Naive thymus-derived CD8-positive, alpha-beta T cell (primary cell): ENCODE measurements around the gene WDR7. TPM values are rescaled to one million over a fixed set of nuclear protein-coding genes. Genes with fewer than 3 reads are reported as not detected.

Source experiments
- ATAC-seq, 2 donors: fragments of 150-1000 bp; cut with Tn5 transposase in 1 of 2; sonication (Bioruptor Pico), chemical (Tn5 transposase) in 1 of 2; 1 replicate in 1 of 2; 2 replicates in 1 of 2; pipeline ENCODE4 v1.10.0; 2021; ENCODE audit warnings: mild to moderate bottlenecking in 2 of 2, moderate library complexity in 2 of 2
- POLR2A ChIA-PET: fragments of 350-600 bp; sonication (Branson Sonifier 250); formaldehyde crosslinking; loops from one replicate; lab custom pipeline; 2021; ENCODE audit warnings: antibody characterized with exemption; lab: Charles Lee
- DNase-seq, 10 donors: peaks; one replicate each; pipeline versions ENCODE4 v3.0.0 to v3.0.0-alpha.2; 2020 to 2022
- H3K27ac Mint-ChIP-seq, 10 donors: one replicate each; pipeline ENCODE4 v1.8.0; 2020 to 2022; ENCODE audit warnings: mild to moderate bottlenecking in 10 of 10, mixed read lengths in 10 of 10, moderate library complexity in 4 of 10, inconsistent platforms in 1 of 10
- H3K27me3 Mint-ChIP-seq, 5 donors: one replicate each; pipeline ENCODE4 v1.8.0; 2021 to 2022; ENCODE audit warnings: mixed read lengths in 5 of 5
- H3K36me3 Mint-ChIP-seq, 3 donors: one replicate each; pipeline ENCODE4 v1.8.0; 2020 to 2022; ENCODE audit warnings: mixed read lengths in 3 of 3, mild to moderate bottlenecking in 2 of 3, inconsistent platforms in 1 of 3
- H3K4me1 Mint-ChIP-seq, 4 donors: one replicate each; pipeline ENCODE4 v1.8.0; 2021 to 2022; ENCODE audit warnings: mixed read lengths in 4 of 4
- H3K4me3 Mint-ChIP-seq, 10 donors: one replicate each; pipeline ENCODE4 v1.8.0; 2020 to 2022; ENCODE audit warnings: mild to moderate bottlenecking in 10 of 10, mixed read lengths in 10 of 10, moderate library complexity in 6 of 10, inconsistent platforms in 1 of 10
- H3K9me3 Mint-ChIP-seq, 9 donors: one replicate each; pipeline ENCODE4 v1.8.0; 2020 to 2022; ENCODE audit warnings: mixed read lengths in 9 of 9, mild to moderate bottlenecking in 3 of 9, inconsistent platforms in 1 of 9, moderate library complexity in 1 of 9
- polyA plus RNA-seq, 3 donors: library from polyadenylated mRNA; unstranded; fragments of 300-500 nt; fragmentation: Illumina TruSeq; gene quantifications; one replicate each; pipeline ENCODE4 v1.2.3, GENCODE V29; 2021
- total RNA-seq, 8 experiments: library from RNA in 2 of 8; stranded (reverse) in 2 of 8; gene quantifications; one replicate each; pipeline ENCODE4 v1.2.3 and lab custom pipeline; 2021 to 2026

Gene WDR7
- total and polyA plus RNA-seq, 5 experiments from 2014 or later: 17.8 to 42.7 (median 27.1) TPM

GRCh38 chr18:56910237-56910636 lies 259.1 kb downstream of the WDR7 start:
- H3K9me3 Mint-ChIP-seq: no peaks in the 10 kb centered on the region
- DNase-seq (no peak), ATAC-seq (no peak)
- H3K27me3 Mint-ChIP-seq: no peaks in the 10 kb centered on the region
- POLR2A ChIA-PET: no interaction called here
- H3K36me3 Mint-ChIP-seq: peaks cover 6 to 30% (median 25%) of the 10 kb centered on the region in 3 donors
- no peak overlapping the region for H3K4me3 Mint-ChIP-seq
- H3K27ac Mint-ChIP-seq: no peak overlapping the region
- H3K4me1 Mint-ChIP-seq: peaks cover 0 to 10% (median 4%) of the 10 kb centered on the region in 4 donors

GRCh38 chr18:56910967-56911366 lies 259.8 kb downstream of the WDR7 start:
- Mint-ChIP-seq H3K4me1 (peaks cover 0 to 9% (median 3%) of the 10 kb centered on the region in 4 donors), H3K4me3 (no peak overlapping the region), H3K27ac (no peak overlapping the region), H3K9me3 (no peaks in the 10 kb centered on the region), H3K27me3 (no peaks in the 10 kb centered on the region), H3K36me3 (peaks cover 6 to 35% (median 29%) of the 10 kb centered on the region in 3 donors)
- POLR2A ChIA-PET: no interaction called here
- ATAC-seq (no peak), DNase-seq (no peak)

DNA sequence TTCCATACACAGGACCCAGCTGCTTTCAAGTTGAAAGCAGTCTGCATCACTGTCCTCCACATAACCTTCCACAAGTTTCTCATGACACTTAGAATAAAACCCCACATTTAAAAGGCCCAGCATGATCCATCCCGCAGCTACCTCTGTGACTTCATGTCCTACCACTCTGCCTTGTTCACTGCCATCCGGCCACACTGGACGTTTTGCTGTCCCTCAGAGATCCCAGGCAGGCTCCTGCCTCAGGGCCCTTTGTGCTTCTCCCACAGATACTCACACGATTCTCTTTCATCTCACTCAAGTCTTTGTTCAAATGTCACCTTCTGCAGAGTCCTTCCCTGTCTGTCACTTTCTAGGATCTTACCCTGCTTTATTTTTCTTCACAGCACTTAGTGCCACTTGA lies 262.8 kb downstream of the WDR7 start:
- Mint-ChIP-seq H3K9me3 (no peaks in the 10 kb centered on the region), H3K36me3 (peaks cover 6 to 32% (median 19%) of the 10 kb centered on the region in 3 donors), H3K27ac (peak overlapping the region in 1 of 10 donors; percentile 3), H3K27me3 (no peaks in the 10 kb centered on the region), H3K4me1 (peaks cover 0 to 8% (median 2%) of the 10 kb centered on the region in 4 donors), H3K4me3 (no peak overlapping the region)
- ATAC-seq: no peak
- POLR2A ChIA-PET: no interaction called here
- DNase-seq: no peak

DNA sequence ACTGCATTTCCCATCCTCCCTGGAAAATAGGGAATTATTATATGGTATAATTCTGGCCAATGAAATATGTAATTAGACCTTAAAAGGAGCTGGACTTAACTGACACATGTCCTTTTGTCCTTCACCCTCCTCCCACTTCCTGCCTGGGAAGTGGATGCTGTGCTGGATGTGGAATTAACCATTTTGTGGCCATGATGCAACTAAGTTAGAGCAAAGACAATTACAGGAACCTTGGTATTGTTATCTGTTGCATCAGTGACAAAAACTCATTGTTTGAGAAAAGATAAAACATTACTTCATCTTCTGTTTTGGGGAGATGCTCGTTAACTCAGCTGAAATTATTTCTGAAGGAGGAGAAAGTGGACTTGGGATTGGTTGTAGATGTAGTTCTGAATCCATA lies 268.0 kb downstream of the WDR7 start:
- H3K9me3 Mint-ChIP-seq: no peaks in the 10 kb centered on the region
- H3K4me3 Mint-ChIP-seq: no peak overlapping the region
- H3K4me1 Mint-ChIP-seq: peaks cover 3 to 13% (median 8%) of the 10 kb centered on the region in 4 donors
- H3K27ac Mint-ChIP-seq: no peak overlapping the region
- no peaks in the 10 kb centered on the region for H3K27me3 Mint-ChIP-seq
- POLR2A ChIA-PET: no interaction called here
- H3K36me3 Mint-ChIP-seq: peaks cover under 1 to 18% (median 16%) of the 10 kb centered on the region in 3 donors
- ATAC-seq (no peak), DNase-seq (no peak)

- Mint-ChIP-seq H3K27ac (no peak overlapping the region), H3K36me3 (peaks cover 6 to 29% (median 16%) of the 10 kb centered on the region in 3 donors), H3K9me3 (no peaks in the 10 kb centered on the region), H3K27me3 (no peaks in the 10 kb centered on the region), H3K4me3 (no peak overlapping the region), H3K4me1 (peaks cover 4 to 11% (median 6%) of the 10 kb centered on the region in 4 donors)
- ATAC-seq (no peak), DNase-seq (no peak)
- POLR2A ChIA-PET: no interaction called here
Measured at GRCh38 chr18:56921896-56922480, 270.8 kb downstream of the WDR7 start.

DNA sequence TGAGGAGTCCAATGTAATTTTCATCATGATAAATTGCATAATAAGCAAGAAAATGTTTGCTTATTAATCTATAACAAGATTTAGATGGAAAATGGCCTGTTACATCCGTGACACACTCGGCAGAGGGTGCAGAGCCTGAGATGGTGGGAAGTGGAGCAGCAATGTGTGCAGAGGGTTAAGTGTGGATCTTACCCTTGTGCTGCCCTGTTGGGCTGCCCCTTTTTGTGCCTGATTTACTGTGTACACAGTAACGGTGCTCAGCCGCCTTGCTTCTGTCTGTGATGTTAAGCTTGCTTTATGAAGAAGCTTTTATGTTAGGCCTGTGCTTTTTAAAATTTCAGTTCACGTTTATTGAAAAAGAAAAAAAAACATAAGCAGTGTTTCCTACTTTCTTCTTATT lies 275.6 kb downstream of the WDR7 start:
- peaks cover 11 to 56% (median 33%) of the 10 kb centered on the region in 3 donors for H3K36me3 Mint-ChIP-seq
- no peaks in the 10 kb centered on the region for H3K27me3 Mint-ChIP-seq
- no peak overlapping the region for H3K27ac Mint-ChIP-seq
- no peak for ATAC-seq
- POLR2A ChIA-PET: no interaction called here
- H3K4me3 Mint-ChIP-seq: no peak overlapping the region
- H3K9me3 Mint-ChIP-seq: no peaks in the 10 kb centered on the region
- DNase-seq: no peak
- H3K4me1 Mint-ChIP-seq: peaks cover 0 to 3% (median under 1%) of the 10 kb centered on the region in 4 donors

DNA sequence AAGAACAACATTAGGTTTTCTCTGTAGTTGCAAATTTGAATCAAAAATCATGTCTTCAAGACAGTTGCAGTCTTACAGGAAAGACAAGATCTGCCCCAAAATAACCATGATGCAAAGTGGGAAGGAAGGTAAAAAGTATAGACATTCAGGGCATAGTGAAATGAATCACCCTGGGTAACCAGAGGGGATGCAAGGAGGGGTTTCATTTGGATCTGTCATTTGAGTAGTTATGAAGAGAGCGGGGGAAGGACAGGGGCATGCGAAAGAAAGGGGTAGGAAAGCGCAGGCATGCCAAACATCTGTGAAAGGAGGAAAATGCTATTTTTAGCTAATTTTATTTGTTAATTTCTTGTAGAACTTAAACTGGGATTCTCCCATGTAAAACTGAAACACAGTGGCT lies 276.6 kb downstream of the WDR7 start:
- peaks cover 11 to 59% (median 41%) of the 10 kb centered on the region in 3 donors for H3K36me3 Mint-ChIP-seq
- POLR2A ChIA-PET: no interaction called here
- H3K27me3 Mint-ChIP-seq: no peaks in the 10 kb centered on the region
- H3K9me3 Mint-ChIP-seq: no peaks in the 10 kb centered on the region
- H3K27ac Mint-ChIP-seq: no peak overlapping the region
- no peak overlapping the region for H3K4me3 Mint-ChIP-seq
- DNase-seq (no peak), ATAC-seq (no peak)
- peaks cover 0 to 4% (median under 1%) of the 10 kb centered on the region in 4 donors for H3K4me1 Mint-ChIP-seq

GRCh38 chr18:56929886-56930285 lies 278.7 kb downstream of the WDR7 start:
- ATAC-seq: no peak
- no peak for DNase-seq
- Mint-ChIP-seq H3K9me3 (no peaks in the 10 kb centered on the region), H3K4me1 (peaks cover 0 to 6% (median under 1%) of the 10 kb centered on the region in 4 donors), H3K27me3 (no peaks in the 10 kb centered on the region), H3K27ac (no peak overlapping the region), H3K36me3 (peaks cover 11 to 66% (median 38%) of the 10 kb centered on the region in 3 donors), H3K4me3 (no peak overlapping the region)
- POLR2A ChIA-PET: no interaction called here

DNA sequence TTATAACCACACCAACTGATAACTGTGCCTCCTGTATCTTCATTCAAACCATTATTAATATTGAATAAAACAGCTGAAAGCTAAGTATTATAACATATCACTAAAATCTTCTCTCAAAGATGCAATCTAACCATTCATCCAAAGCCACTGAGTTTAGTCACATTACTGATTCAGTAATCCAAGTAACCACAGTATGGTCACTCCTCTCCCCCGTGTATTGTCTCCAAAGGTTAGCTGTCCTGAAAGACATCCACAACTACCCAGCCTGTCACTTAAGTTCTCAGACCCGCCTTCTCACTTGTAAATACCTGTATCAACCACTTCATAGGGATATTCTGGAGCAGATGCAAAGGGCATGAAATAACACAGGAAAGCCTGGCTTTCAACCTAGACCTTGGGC lies 282.3 kb downstream of the WDR7 start:
- no peak overlapping the region for H3K4me3 Mint-ChIP-seq
- POLR2A ChIA-PET: no interaction called here
- DNase-seq (no peak), ATAC-seq (no peak)
- H3K9me3 Mint-ChIP-seq: no peaks in the 10 kb centered on the region
- H3K4me1 Mint-ChIP-seq: peaks cover 0 to 3% (median 0%) of the 10 kb centered on the region in 4 donors
- peaks cover 16 to 72% (median 47%) of the 10 kb centered on the region in 3 donors for H3K36me3 Mint-ChIP-seq
- H3K27me3 Mint-ChIP-seq: no peaks in the 10 kb centered on the region
- peak overlapping the region in 1 of 10 donors; percentile 24 for H3K27ac Mint-ChIP-seq

GRCh38 chr18:56934131-56934530 lies 283.0 kb downstream of the WDR7 start:
- Mint-ChIP-seq H3K27ac (no peak overlapping the region), H3K9me3 (no peaks in the 10 kb centered on the region), H3K36me3 (peaks cover 16 to 75% (median 50%) of the 10 kb centered on the region in 3 donors), H3K4me3 (no peak overlapping the region), H3K4me1 (peaks cover 0 to 3% (median 0%) of the 10 kb centered on the region in 4 donors), H3K27me3 (no peaks in the 10 kb centered on the region)
- DNase-seq (no peak), ATAC-seq (no peak)
- POLR2A ChIA-PET: no interaction called here

DNA sequence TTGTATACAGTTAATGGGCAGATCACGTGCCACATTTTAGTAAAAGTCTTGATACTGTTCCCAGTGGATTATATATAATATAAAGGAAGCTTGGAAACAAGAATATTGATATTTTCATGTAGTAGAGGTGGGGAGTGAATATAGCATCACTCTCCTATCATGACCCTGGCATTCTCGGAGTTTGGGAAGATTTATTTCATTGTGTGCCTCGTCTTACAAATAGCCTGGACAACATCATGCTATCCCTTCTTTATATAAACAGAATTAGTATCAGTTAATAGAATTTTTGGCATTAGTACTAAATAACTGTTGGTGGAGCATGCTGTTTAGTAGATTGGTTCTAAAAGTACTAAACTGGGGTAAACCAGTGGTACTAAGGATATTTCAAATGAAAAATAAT lies 283.7 kb downstream of the WDR7 start:
- DNase-seq: no peak
- Mint-ChIP-seq H3K4me3 (no peak overlapping the region), H3K9me3 (no peaks in the 10 kb centered on the region), H3K27me3 (no peaks in the 10 kb centered on the region), H3K4me1 (peaks cover 0 to 3% (median 0%) of the 10 kb centered on the region in 4 donors), H3K36me3 (peaks cover 16 to 71% (median 43%) of the 10 kb centered on the region in 3 donors), H3K27ac (no peak overlapping the region)
- POLR2A ChIA-PET: no interaction called here
- no peak for ATAC-seq

- Mint-ChIP-seq H3K4me1 (peaks cover 0 to 3% (median 0%) of the 10 kb centered on the region in 4 donors), H3K27ac (peak overlapping the region in 1 of 10 donors; percentile 7), H3K4me3 (no peak overlapping the region), H3K9me3 (no peaks in the 10 kb centered on the region), H3K36me3 (peaks cover 16 to 65% (median 42%) of the 10 kb centered on the region in 3 donors), H3K27me3 (no peaks in the 10 kb centered on the region)
- POLR2A ChIA-PET: no interaction called here
- no peak for DNase-seq
- no peak for ATAC-seq
Measured at GRCh38 chr18:56935434-56936040, 284.4 kb downstream of the WDR7 start.

DNA sequence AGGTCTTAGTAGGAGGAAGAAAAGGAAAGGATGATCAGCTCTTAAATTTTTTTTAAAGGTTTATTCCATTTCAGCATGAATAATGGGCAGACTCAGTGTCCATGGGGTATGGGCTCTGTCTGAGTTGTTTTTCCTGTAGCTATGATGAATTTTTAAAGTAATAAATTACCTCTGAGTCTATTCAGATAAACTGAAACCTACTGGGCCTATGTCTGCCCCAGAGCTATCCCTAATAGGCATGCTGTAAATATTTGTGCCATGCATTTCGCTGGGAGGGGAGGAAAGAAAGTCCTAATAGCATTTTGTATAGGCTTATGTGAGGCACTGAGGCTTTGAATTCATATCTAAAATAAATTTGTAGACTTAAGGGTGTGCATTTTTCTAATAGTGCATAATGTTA lies 285.3 kb downstream of the WDR7 start:
- Mint-ChIP-seq H3K4me3 (no peak overlapping the region), H3K27ac (no peak overlapping the region), H3K27me3 (no peaks in the 10 kb centered on the region), H3K4me1 (peaks cover 0 to 3% (median 0%) of the 10 kb centered on the region in 4 donors), H3K36me3 (peaks cover 14 to 59% (median 34%) of the 10 kb centered on the region in 3 donors), H3K9me3 (no peaks in the 10 kb centered on the region)
- DNase-seq: no peak
- ATAC-seq: no peak
- POLR2A ChIA-PET: no interaction called here
